Memory B cell (primary cell): ENCODE data around the gene CTNNB1.
"Not testable (repeated sequence)": the region's sequence is repeated elsewhere in the genome, so short reads cannot be mapped to it uniquely, and the experiment has no call there.

Experiments
- ATAC-seq: fragments of 150-1000 bp; cut with Tn5 transposase; 2 replicates; pipeline ENCODE4 v1.10.0; 2021; ENCODE audit warnings: low read depth, mild to moderate bottlenecking, moderate library complexity
- DNase-seq, 2 donors: peaks; one replicate each; pipeline ENCODE4 v3.0.0; 2022; ENCODE audit warnings: low spot score in 2 of 2
- H3K27ac Mint-ChIP-seq: one replicate; pipeline ENCODE4 v1.8.0; 2022; ENCODE audit warnings: mild to moderate bottlenecking, moderate library complexity, mixed read lengths
- H3K27me3 Mint-ChIP-seq: one replicate; pipeline ENCODE4 v1.8.0; 2022; ENCODE audit warnings: mixed read lengths
- H3K36me3 Mint-ChIP-seq: one replicate; pipeline ENCODE4 v1.8.0; 2022; ENCODE audit warnings: mild to moderate bottlenecking, mixed read lengths
- H3K4me1 Mint-ChIP-seq: one replicate; pipeline ENCODE4 v1.8.0; 2022; ENCODE audit warnings: mixed read lengths
- H3K4me3 Mint-ChIP-seq: one replicate; pipeline ENCODE4 v1.8.0; 2022; ENCODE audit warnings: mild to moderate bottlenecking, moderate library complexity, mixed read lengths
- H3K9me3 Mint-ChIP-seq: one replicate; pipeline ENCODE4 v1.8.0; 2022; ENCODE audit warnings: mixed read lengths

The CTNNB1 gene

DNA sequence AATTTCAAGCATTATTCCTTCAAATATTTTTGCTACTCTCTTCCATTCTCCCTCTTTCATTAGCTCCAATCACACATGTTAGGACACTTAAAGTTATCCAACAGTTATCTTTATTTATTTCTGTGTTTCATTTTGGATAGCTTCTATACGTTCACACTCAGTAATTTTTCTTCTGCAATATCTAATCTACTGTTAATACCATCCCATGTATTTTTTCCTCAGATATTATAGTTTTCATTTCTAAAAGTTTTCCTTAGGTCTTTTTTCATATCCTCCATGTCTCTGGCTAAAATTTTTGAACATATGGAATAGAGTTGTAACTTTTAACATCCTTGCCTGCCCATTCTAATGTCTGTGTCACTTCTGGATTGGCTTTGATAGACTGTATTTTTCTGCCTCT, 73.4 kb downstream of the CTNNB1 start:
- DNase-seq (no peak), ATAC-seq (no peak)
- H3K4me1 Mint-ChIP-seq: no peaks in the 10 kb centered on the region
- no peak overlapping the region for H3K27ac Mint-ChIP-seq
- peaks cover 4% of the 10 kb centered on the region for H3K9me3 Mint-ChIP-seq
- H3K36me3 Mint-ChIP-seq: peaks cover 18% of the 10 kb centered on the region
- H3K27me3 Mint-ChIP-seq: no peaks in the 10 kb centered on the region
- H3K4me3 Mint-ChIP-seq: no peak overlapping the region

DNA sequence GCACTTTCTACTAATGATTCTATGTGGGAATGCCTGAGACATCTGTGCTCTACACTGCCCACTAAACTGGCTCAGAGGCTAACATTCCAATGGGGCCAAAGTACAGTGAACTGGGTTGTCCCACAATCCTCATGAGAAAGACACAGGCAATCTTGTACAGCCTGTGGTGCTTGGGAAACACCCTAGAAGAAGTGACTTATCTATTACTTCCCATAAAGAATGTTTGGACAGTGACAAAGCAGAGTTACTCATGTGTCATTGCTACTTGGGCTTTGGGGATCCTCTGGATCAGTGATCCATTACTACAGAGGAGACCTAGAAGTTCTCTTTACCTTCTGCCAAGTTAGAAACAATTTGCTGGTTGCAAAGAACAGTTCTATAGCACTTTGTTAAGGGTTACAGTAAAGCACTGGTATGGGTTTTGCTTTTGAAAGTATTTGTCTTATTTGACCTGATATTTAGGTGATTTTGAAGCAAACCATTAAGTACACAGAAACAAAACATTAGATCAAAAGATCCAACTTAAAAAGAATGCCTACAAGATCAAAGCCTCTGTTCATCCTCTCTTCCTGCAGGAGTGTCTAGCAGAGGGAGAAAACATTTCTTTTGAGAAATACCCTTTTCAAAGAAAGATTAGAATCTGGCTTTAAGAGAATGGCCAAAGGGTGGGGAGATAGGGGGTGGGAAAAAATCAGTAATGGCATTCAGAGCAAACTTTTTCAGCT, 75.8 kb downstream of the CTNNB1 start:
- H3K36me3 Mint-ChIP-seq: peaks cover 22% of the 10 kb centered on the region

DNA sequence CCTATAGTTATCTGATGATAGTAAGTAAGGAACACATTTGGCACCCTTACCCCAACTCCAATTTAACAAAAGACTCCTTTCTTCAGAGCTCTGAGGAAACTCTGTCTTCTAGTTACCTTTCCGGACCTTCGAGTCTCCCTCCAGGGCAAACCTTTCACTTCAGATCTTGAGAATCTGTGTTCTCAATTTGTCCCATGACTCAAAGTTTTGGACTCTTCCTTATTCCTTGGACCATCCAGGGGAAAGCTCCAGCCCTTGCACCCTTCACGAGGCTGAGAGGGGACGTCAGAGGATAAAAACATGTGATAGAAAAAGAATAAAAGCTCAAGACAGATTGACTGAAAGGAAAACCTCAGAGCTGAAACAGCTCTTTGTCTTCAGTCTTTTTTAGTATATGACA, 76.9 kb downstream of the CTNNB1 start:
- no peaks in the 10 kb centered on the region for H3K4me1 Mint-ChIP-seq
- no peak overlapping the region for H3K27ac Mint-ChIP-seq

More for the DNA sequence above, 75.8 kb downstream of the CTNNB1 start:
- DNase-seq: no peak
- ATAC-seq: no peak
- no peak overlapping the region for H3K4me3 Mint-ChIP-seq
- no peaks in the 10 kb centered on the region for H3K4me1 Mint-ChIP-seq
- H3K27ac Mint-ChIP-seq: no peak overlapping the region
- H3K27me3 Mint-ChIP-seq: no peaks in the 10 kb centered on the region
- H3K9me3 Mint-ChIP-seq: peaks cover 4% of the 10 kb centered on the region

DNA sequence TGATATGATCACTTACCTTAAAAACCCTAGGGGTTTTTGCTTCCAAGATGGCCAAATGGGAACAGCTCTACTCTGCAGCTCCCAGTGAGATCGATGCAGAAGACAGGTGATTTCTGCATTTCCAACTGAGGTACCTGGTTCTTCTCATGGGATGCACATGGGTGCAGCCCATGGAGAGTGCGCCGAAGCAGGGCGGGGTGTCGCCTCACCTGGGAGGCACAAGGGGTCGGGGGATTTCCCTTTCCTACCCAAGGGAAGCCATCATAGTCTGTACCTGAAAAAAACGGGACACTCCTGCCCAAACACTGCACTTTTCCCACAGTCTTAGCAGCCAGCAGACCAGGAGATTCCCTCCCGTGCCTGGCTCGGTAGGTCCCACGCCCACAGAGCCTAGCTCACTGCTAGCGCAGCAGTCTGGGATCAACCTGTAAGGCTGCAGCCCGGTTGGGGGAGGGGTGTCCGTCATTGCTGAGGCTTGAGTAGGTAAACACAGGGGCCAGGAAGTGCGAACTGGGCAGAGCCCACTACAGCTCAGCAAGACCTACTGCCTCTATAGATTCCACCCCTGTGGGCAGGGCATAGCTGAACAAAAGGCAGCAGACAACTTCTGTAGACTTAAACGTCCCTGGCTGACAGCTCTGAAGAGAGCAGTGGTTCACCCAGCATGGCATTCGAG, 78.6 kb downstream of the CTNNB1 start:
- ATAC-seq: no peak
- no peak overlapping the region for H3K27ac Mint-ChIP-seq
- no peak for DNase-seq

More for the DNA sequence above, 76.9 kb downstream of the CTNNB1 start:
- DNase-seq (no peak), ATAC-seq (no peak)
- Mint-ChIP-seq H3K9me3 (peaks cover 7% of the 10 kb centered on the region), H3K4me3 (no peak overlapping the region), H3K36me3 (peaks cover 22% of the 10 kb centered on the region), H3K27me3 (no peaks in the 10 kb centered on the region)

DNA sequence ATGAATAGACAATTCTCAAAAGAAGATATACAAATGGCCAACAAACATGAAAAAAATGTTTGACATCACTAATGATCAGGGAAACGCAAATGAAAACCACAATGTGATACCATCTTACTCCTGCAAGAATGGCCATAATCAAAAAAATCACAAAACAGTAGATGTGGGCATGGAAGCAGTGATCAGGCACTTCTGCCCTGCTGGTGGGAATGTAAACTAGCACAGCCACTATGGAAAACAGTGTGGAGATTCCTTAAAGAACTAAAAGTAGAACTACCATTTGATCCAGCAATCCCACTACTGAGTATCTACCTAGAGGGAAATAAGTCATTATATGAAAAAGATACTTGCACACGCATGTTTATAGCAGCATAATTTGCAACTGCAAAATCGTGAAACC, 85.6 kb downstream of the CTNNB1 start:
- not testable (repeated sequence) for H3K27ac Mint-ChIP-seq, H3K4me1 Mint-ChIP-seq, H3K27me3 Mint-ChIP-seq, H3K9me3 Mint-ChIP-seq, H3K36me3 Mint-ChIP-seq, ATAC-seq, H3K4me3 Mint-ChIP-seq, DNase-seq

More for the DNA sequence above, 78.6 kb downstream of the CTNNB1 start:
- H3K4me1 Mint-ChIP-seq: no peaks in the 10 kb centered on the region
- peaks cover 18% of the 10 kb centered on the region for H3K36me3 Mint-ChIP-seq
- no peaks in the 10 kb centered on the region for H3K27me3 Mint-ChIP-seq
- H3K9me3 Mint-ChIP-seq: peaks cover 3% of the 10 kb centered on the region
- no peak overlapping the region for H3K4me3 Mint-ChIP-seq

DNA sequence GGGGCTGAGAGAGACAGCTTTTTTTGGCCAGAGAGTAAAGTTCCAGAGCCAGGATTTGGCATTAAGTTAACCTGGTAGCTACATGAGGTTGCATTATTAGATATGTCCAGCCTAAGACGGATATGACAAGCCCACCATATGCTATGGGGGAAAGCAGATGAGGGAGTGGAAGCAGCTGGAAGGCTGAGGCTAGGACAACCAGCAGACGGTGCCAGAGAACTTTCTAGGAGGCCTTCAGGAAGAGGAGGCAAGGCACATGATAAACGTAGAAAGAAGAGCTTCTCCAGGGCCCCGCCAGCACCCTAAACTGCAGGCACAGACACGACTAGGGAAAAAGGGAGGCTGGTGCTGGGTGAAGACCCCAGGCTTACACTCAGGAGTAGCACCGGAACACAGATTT, 87.0 kb downstream of the CTNNB1 start:
- H3K27me3 Mint-ChIP-seq: no peaks in the 10 kb centered on the region
- ATAC-seq (no peak), DNase-seq (no peak)
- no peaks in the 10 kb centered on the region for H3K4me1 Mint-ChIP-seq
- peaks cover 3% of the 10 kb centered on the region for H3K9me3 Mint-ChIP-seq
- no peak overlapping the region for H3K4me3 Mint-ChIP-seq
- H3K27ac Mint-ChIP-seq: no peak overlapping the region
- peaks cover 6% of the 10 kb centered on the region for H3K36me3 Mint-ChIP-seq

DNA sequence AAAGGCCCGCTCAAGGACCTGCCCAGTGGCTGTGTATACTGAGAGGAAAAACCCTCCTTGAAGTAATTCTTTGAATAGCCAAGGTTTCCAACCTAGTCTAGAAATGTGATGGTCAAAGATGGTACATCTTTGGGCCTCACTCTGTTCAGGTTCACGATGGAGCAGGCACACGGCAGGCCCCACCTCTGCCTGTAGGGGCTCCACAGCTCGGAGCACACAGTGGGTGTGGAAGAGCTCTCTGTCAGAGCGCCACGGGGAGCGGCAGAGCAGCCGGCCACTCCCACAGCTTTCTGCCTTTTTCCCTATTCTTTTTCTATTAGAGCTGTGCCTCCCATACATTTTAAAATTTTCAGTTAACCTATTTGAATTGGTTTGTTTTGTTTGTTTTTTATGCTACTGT, 89.5 kb downstream of the CTNNB1 start:
- H3K4me3 Mint-ChIP-seq: no peak overlapping the region
- no peaks in the 10 kb centered on the region for H3K27me3 Mint-ChIP-seq
- DNase-seq (no peak), ATAC-seq (no peak)
- peaks cover 9% of the 10 kb centered on the region for H3K36me3 Mint-ChIP-seq
- H3K4me1 Mint-ChIP-seq: no peaks in the 10 kb centered on the region
- no peak overlapping the region for H3K27ac Mint-ChIP-seq
- H3K9me3 Mint-ChIP-seq: peaks cover 3% of the 10 kb centered on the region
